GM13977 (cell line): Measurements from ENCODE around the gene ICAM3.

ENCODE experiments used
- DNase-seq: peaks from one replicate; pipeline ENCODE4 v3.0.0; 2012; ENCODE audit warnings: low spot score
- CTCF ChIP-seq: IDR thresholded peaks from 2 replicates; pipeline ENCODE4 v1.5.1; 2012; ENCODE audit warnings: mild to moderate bottlenecking, control low read depth; ENCODE audit not compliant: insufficient read depth; ENCODE audit errors: extremely low read depth, missing control alignments
- in situ Hi-C: fragments of 300-500 bp; cut with MboI; formaldehyde crosslinking; loops from one replicate; pipeline ENCODE4 v1.12.0; 2022; ENCODE audit warnings: low sequenced_read_pairs, low pct_unique_long_range_greater_than_20kb, mixed read lengths, inconsistent platforms; ENCODE audit not compliant: unreplicated experiment

Gene ICAM3

GRCh38 chr19:10362259-10362658, 22.8 kb upstream of the ICAM3 start:
- in situ Hi-C loops = no loop called here
- DNase-seq = no peak
- TF ChIP-seq CTCF = no peak

- DNase-seq = peak; percentile 11
- no peak for TF ChIP-seq CTCF
- in situ Hi-C loops = no loop called here
Measured at GRCh38 chr19:10361569-10362011, 22.2 kb upstream of the ICAM3 start.

- no peak for DNase-seq
- in situ Hi-C loops = no loop called here
Measured at GRCh38 chr19:10356431-10356830, 17.0 kb upstream of the ICAM3 start.

GRCh38 chr19:10353793-10354391, 14.5 kb upstream of the ICAM3 start:
- TF ChIP-seq CTCF = no peak
- in situ Hi-C loops = no loop called here
- DNase-seq = peak; percentile 17

More at GRCh38 chr19:10356431-10356830, 17.0 kb upstream of the ICAM3 start:
- no peak for TF ChIP-seq CTCF

- TF ChIP-seq CTCF = no peak
- no peak for DNase-seq
- in situ Hi-C loops = no loop called here
Measured at GRCh38 chr19:10352764-10353671, 13.6 kb upstream of the ICAM3 start.

GRCh38 chr19:10346509-10346908, 7.1 kb upstream of the ICAM3 start:
- TF ChIP-seq CTCF = no peak
- no peak for DNase-seq
- in situ Hi-C loops = no loop called here
